ENCODE data around the gene GALNT17.

Gene GALNT17

GRCh38 chr7:71470830-71471229 lies 338.9 kb downstream of the GALNT17 start:
- Histone ChIP-seq H3K27ac (ENCODE audit: low read length) (no peak overlapping the region), H4K20me1 (ENCODE audit: insufficient read depth, low read length) (no peaks in the 10 kb centered on the region), H3K79me2 (ENCODE audit: low read length) (no peaks in the 10 kb centered on the region), H3F3A (ENCODE audit: insufficient read depth, low read length) (no peaks in the 10 kb centered on the region), H3K4me3 (ENCODE audit: low read length) (no peak overlapping the region), H3K9me3 (replicated peaks; ENCODE audit: insufficient read depth, low read length) (no peaks in the 10 kb centered on the region), H2AFZ (ENCODE audit: low read length) (no peak overlapping the region), H3K9ac (ENCODE audit: low read length) (no peak overlapping the region), H3K36me3 (replicated peaks; ENCODE audit: insufficient read depth, low read length) (no peaks in the 10 kb centered on the region), H3K27me3 (replicated peaks; ENCODE audit: insufficient read depth, low read length) (no peaks in the 10 kb centered on the region), H3K9me2 (replicated peaks; ENCODE audit: insufficient read depth, low read length) (no peaks in the 10 kb centered on the region), H3K4me2 (ENCODE audit: low read depth, low read length) (no peak overlapping the region), H3K4me1 (ENCODE audit: low read length) (no peaks in the 10 kb centered on the region)
- TF ChIP-seq EZH2 (optimal IDR thresholded peaks at IDR 0.05; ENCODE audit: low read depth, low read length) (no peak), EZH2phosphoT487 (IDR thresholded peaks at IDR 0.05; ENCODE audit: low read length) (no peak), CTCF (IDR thresholded peaks at IDR 0.05; ENCODE audit: low read length) (no peak)
- no peak for DNase-seq

GRCh38 chr7:71472962-71473361 lies 341.0 kb downstream of the GALNT17 start:
- Histone ChIP-seq H3K27me3 (replicated peaks; ENCODE audit: insufficient read depth, low read length) (no peaks in the 10 kb centered on the region), H3F3A (ENCODE audit: insufficient read depth, low read length) (no peaks in the 10 kb centered on the region), H3K9me3 (replicated peaks; ENCODE audit: insufficient read depth, low read length) (no peaks in the 10 kb centered on the region), H3K4me2 (ENCODE audit: low read depth, low read length) (no peak overlapping the region), H3K36me3 (replicated peaks; ENCODE audit: insufficient read depth, low read length) (no peaks in the 10 kb centered on the region), H2AFZ (ENCODE audit: low read length) (no peak overlapping the region), H3K27ac (ENCODE audit: low read length) (no peak overlapping the region), H3K9me2 (replicated peaks; ENCODE audit: insufficient read depth, low read length) (no peaks in the 10 kb centered on the region), H3K79me2 (ENCODE audit: low read length) (no peaks in the 10 kb centered on the region), H3K4me1 (ENCODE audit: low read length) (no peaks in the 10 kb centered on the region), H3K4me3 (ENCODE audit: low read length) (no peak overlapping the region), H3K9ac (ENCODE audit: low read length) (no peak overlapping the region), H4K20me1 (ENCODE audit: insufficient read depth, low read length) (no peaks in the 10 kb centered on the region)
- no peak for DNase-seq
- TF ChIP-seq CTCF (IDR thresholded peaks at IDR 0.05; ENCODE audit: low read length) (no peak), EZH2 (optimal IDR thresholded peaks at IDR 0.05; ENCODE audit: low read depth, low read length) (no peak), EZH2phosphoT487 (IDR thresholded peaks at IDR 0.05; ENCODE audit: low read length) (no peak)

- Histone ChIP-seq H3K4me2 (ENCODE audit: low read depth, low read length) (no peak overlapping the region), H3K9ac (ENCODE audit: low read length) (no peak overlapping the region), H3K27me3 (replicated peaks; ENCODE audit: insufficient read depth, low read length) (no peaks in the 10 kb centered on the region), H3K9me3 (replicated peaks; ENCODE audit: insufficient read depth, low read length) (no peaks in the 10 kb centered on the region), H4K20me1 (ENCODE audit: insufficient read depth, low read length) (no peaks in the 10 kb centered on the region), H3K27ac (ENCODE audit: low read length) (no peak overlapping the region), H3K4me3 (ENCODE audit: low read length) (no peak overlapping the region), H3K79me2 (ENCODE audit: low read length) (no peaks in the 10 kb centered on the region), H3K36me3 (replicated peaks; ENCODE audit: insufficient read depth, low read length) (no peaks in the 10 kb centered on the region), H2AFZ (ENCODE audit: low read length) (no peak overlapping the region), H3F3A (ENCODE audit: insufficient read depth, low read length) (no peaks in the 10 kb centered on the region), H3K4me1 (ENCODE audit: low read length) (no peaks in the 10 kb centered on the region), H3K9me2 (replicated peaks; ENCODE audit: insufficient read depth, low read length) (no peaks in the 10 kb centered on the region)
- DNase-seq, result no peak
- TF ChIP-seq EZH2phosphoT487 (IDR thresholded peaks at IDR 0.05; ENCODE audit: low read length) (no peak), EZH2 (optimal IDR thresholded peaks at IDR 0.05; ENCODE audit: low read depth, low read length) (no peak), CTCF (IDR thresholded peaks at IDR 0.05; ENCODE audit: low read length) (no peak)
Observed at GRCh38 chr7:71473366-71473967, 341.5 kb downstream of the GALNT17 start.
